ENCODE results near the gene IFT20.

IFT20 gene

DNA sequence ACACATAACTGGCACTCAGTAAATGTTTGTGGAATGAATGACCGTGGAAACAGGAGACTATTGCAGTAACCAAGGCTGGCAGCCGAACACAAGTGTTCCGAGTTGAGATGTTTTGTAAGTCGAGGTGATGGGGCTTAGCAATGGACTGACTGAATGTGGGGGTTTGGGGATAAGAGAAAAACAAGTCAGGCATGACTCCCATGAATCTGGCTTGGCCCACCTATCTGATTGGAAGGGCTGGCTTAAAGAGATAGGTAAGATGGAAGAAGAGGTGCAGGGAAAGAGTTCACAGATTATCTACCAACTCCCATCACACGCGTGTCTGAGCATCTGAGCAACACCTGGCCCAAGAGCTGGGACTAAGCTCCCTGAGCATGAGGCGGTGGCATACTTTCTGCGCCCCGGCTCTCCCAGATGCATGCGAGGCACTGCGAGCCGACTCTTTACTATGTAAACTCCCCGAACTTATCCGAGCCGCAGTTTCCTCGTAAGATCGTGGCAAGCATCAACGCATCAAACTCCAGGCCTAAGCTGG lies 539 bp downstream of the IFT20 start:
- no peak for DNase-seq

DNA sequence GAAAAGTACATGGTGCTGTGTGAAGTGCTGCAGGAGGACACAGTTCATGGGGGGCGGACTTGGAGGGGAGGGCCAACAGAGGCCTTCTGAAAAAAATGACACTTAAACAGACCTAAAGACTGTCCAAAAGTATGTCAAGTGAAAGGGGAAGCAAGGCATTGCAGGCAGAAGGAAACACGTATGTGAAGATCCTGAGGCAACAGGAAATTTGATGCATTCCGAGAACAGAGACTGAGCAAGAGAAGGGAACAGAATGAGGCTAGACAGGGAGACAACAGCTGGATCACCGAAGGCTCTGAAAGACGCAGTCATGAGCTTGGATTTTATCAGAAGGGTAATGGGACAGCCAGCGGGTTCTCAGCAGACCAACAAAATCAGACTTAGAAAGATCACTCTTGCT lies 1.1 kb downstream of the IFT20 start:
- no peak for DNase-seq

- DNase-seq: no peak
Observed at GRCh38 chr17:28333083-28333746, 2.1 kb downstream of the IFT20 start.

GRCh38 chr17:28331891-28332420 lies 3.3 kb downstream of the IFT20 start:
- no peak for DNase-seq

GRCh38 chr17:28330671-28331070 lies 4.6 kb downstream of the IFT20 start:
- DNase-seq: no peak

DNA sequence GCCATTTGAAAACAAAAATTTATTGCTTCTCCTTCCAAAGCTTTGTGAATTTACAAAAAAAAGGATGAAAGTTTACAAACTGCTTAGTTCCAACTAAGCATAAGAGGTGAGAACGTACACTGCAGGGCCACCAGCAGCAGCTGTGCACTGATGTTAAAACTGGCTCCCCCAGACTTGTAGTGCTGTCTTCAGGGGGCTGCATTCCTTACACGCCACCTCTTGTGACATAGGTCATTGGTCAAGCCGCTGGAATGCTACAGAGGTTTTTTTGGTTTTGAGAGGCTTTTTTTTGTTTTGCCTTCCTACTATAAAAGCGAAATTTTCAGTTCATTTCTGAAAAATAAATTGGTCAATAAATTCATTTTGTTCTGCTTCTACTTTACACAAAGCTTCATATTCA lies 6.9 kb downstream of the IFT20 start:
- no peak for DNase-seq

GRCh38 chr17:28327709-28328108 lies 7.6 kb downstream of the IFT20 start:
- no peak for DNase-seq

DNA sequence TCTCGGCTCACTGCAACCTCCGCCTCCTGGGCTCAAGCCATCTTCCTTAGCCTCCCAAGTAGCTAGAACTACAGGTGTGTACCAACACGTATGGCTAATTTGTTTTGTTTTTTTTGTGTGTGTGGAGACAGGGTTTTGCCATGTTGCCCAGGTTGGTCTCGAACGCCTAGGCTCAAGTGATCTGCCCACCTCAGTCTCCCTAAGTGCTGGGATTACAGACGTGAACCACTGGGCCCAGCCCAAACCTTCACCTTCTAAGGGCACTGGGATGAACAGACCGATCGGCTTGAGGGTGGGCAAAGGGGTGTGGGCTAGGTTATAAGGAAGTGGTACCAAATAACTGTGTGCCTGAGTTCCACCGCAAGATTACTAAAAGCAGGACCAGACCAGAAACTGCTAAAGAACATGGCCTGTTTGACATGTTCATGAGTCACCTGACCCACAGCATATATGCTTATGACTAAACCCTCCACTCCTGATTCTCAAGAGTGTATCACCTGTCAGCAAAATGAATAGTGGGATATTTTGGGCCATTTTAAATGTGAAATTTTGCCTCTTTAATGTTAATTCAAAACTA lies 8.2 kb downstream of the IFT20 start:
- no peak for DNase-seq

- DNase-seq: no peak
Observed at GRCh38 chr17:28326114-28326513, 9.2 kb downstream of the IFT20 start.

DNA sequence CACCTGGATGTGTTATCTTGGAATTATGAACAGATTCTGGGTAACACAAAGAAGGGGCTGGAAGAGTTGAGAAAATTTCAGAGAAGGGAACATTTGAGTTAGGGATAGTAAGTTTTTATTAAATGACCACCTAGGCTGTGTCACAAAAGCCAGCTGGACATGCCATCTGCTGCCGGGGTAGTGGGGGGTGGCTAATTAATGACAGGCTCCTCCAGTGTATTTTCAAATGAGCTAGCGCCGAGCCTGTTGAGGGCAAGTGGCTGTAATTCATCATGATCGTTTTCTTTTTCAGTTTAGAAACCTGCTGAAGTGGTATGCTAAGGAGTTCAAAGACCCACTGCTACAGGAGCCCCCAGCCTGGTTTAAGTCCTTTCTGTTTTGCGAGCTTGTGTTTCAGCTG lies 10.1 kb downstream of the IFT20 start:
- no peak for DNase-seq

GRCh38 chr17:28324781-28325180 lies 10.5 kb downstream of the IFT20 start:
- no peak for DNase-seq

DNA sequence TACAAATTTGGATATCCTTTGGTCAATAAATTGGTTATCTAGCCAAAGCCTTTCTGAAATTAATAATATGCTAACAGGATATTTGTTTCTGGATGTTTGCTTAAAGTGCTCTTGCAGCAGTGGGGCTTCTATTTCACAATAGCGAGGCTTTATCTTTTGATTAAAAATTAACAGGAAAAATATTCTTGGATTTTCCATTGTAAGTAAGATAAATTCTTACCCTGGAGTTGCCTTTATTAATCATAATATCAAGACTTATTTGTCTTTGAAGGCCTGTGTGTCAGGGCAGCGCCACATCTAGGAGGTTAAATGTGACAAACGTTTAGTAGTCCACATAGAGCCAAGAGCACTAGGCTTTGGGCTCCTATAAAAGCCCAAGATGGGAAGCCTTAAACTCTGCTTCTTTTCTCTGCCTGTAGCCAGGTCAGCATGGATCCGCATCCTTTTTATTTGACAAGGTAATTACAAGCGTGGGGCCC lies 11.0 kb downstream of the IFT20 start:
- no peak for DNase-seq

GRCh38 chr17:28320215-28321061 lies 14.8 kb downstream of the IFT20 start:
- no peak for DNase-seq

DNA sequence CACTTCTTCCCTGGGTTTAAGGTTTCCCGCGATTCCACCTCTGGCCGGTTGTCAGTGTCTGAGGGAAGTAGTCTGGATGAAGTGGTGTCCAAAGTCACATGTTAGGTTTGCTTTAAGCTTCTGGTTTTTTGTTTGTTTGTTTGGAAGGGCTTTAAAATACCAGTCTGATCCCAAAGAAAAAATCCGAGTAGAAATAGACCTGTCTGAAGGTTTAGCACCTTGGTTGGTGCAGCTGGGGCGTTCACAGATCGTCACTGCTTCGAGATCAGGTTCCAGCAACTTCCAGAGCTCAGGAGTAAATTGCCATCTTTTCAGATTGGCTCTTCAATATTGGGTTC lies 15.7 kb downstream of the IFT20 start:
- DNase-seq: no peak

- DNase-seq: peak; percentile 94 to 96
Observed at GRCh38 chr17:28318759-28319597, 16.3 kb downstream of the IFT20 start, which contains the start of gene TMEM97. Gene TMEM97, plus strand, starts transcription at chr17:28319200. Its CDS starts 40 bp downstream, at chr17:28319240.

DNA sequence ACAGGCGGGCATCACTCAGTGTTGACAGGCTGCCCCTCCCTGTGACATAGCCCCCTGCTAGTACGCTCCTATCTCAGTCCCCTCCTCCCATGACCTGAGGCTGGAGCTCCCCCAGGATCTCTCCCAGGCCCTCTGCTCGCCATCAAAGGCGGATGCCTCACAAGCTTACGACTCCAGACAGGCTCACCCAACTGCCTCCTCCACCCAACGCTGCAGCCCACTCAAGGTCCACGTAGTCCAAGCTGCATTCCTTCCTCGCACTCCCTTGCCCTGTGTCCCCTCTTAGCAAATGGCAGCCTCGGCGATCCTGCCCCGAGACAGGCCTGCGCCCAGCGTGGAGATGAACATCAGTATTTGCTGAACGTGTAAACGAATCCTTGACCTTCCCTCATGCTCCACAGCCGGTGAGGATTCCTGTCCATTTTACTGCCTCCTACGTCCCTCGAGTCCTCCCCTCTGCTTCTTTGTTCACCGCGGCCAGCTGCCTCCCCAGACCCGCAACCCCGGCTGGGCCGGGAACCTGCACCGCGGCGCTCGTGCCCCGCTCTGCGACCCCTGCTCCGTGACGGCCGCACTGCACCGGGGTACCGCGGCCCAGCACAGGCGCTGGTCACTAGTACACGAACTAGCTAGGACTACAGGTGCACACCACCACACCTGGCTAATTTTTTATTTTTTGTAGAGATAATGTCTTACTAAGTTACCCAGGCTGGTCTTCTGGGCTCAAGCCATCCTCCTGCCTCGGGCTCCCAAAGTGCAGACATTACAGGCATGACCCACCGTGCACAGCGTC lies 17.1 kb downstream of the IFT20 start:
- DNase-seq: no peak

- DNase-seq: no peak
Observed at GRCh38 chr17:28317099-28317965, 17.9 kb downstream of the IFT20 start.

DNA sequence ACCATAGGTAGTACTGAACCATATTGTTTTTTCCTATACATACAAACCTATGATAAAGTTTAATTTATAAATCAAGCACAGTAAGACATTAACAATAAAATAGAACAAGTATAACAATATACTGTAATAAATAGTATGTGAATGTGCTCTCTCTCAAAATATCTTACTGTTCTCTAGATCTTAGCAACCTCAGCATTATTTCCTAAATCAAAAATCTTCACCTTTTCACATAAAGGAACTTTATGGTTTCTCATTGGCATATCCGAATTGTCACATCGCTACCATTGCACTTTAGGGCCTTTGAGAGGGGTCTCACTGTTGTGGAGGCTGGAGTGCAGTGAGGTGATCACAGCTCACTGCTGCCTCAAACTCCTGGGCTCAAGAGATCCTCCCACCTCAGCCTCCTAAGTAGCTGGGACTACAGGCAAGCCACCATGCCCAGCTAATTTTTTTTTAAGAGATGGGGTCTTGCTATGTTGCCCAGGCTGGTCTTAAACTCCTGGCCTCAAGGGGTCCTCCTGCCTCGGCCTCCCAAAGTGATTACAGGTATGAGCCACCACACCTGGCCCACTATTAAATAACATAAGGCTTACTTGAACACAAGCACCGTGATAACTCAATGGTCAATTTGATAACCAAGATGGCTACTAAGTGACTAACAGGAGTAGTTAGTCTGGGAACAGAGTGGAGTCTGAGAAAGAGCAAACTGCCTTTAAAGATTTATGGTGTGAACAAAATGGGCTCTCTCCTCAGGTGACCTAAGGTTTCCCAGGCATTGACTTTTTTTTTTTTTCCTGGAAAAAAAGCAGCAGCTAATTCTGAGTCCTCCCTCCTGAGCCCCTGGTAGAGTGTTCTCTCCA lies 19.2 kb downstream of the IFT20 start:
- DNase-seq: no peak

DNA sequence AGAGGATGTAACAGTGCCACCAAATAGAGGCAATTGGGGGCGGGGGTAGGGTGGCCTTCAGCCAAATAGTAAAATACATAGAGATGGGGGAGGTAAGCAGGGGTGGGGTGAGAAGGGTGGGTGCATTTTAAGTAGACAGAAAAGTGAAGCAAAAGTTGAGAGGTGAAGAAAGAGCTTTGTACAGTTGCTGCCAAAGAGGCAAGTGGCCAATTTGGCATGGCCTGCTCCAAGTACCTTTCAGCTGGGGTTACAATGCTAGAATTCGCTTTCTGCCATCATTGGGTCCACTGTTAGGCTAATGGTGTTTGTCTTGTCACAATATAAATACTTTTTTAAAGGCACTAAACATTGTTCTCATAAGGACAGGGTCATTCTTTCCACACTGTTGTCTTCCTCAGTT lies 21.4 kb downstream of the IFT20 start:
- DNase-seq: no peak
